ENCODE measurements around the gene NSUN5.
A peak's percentile ranks its signal among the peaks of the same experiment; 100 is the strongest.
"Not testable (repeated sequence)": the region's sequence is repeated elsewhere in the genome, so short reads cannot be mapped to it uniquely, and the experiment has no call there.

NSUN5 gene

GRCh38 chr7:73325424-73325823 is 16.8 kb upstream of the NSUN5 start:
- DNase-seq (ENCODE audit: low read depth): not testable (repeated sequence)

- peak; percentile 40 for DNase-seq (ENCODE audit: low read depth)
Observed at GRCh38 chr7:73324081-73324845, 15.6 kb upstream of the NSUN5 start.

- DNase-seq (ENCODE audit: low read depth): not testable (repeated sequence)
Observed at GRCh38 chr7:73323434-73324080, 14.9 kb upstream of the NSUN5 start.

- DNase-seq (ENCODE audit: low read depth): not testable (repeated sequence)
Observed at GRCh38 chr7:73320009-73320408, 11.4 kb upstream of the NSUN5 start.

GRCh38 chr7:73319541-73319940 is 10.9 kb upstream of the NSUN5 start:
- not testable (repeated sequence) for DNase-seq (ENCODE audit: low read depth)

GRCh38 chr7:73318656-73319204 is 10.1 kb upstream of the NSUN5 start:
- not testable (repeated sequence) for DNase-seq (ENCODE audit: low read depth)

- DNase-seq (ENCODE audit: low read depth): no peak
Observed at GRCh38 chr7:73316521-73316920, 7.9 kb upstream of the NSUN5 start.

GRCh38 chr7:73314271-73314670 is 5.6 kb upstream of the NSUN5 start:
- DNase-seq (ENCODE audit: low read depth): no peak

GRCh38 chr7:73313521-73313906 is 4.9 kb upstream of the NSUN5 start:
- no peak for DNase-seq (ENCODE audit: low read depth)

GRCh38 chr7:73312831-73313520 is 4.3 kb upstream of the NSUN5 start:
- DNase-seq (ENCODE audit: low read depth): no peak

GRCh38 chr7:73311421-73311820 is 2.8 kb upstream of the NSUN5 start:
- DNase-seq (ENCODE audit: low read depth): not testable (repeated sequence)

- DNase-seq (ENCODE audit: low read depth): no peak
Observed at GRCh38 chr7:73308074-73308664, 457 bp downstream of the NSUN5 start.

GRCh38 chr7:73307436-73307835 is 1.2 kb downstream of the NSUN5 start:
- no peak for DNase-seq (ENCODE audit: low read depth)

- not testable (repeated sequence) for DNase-seq (ENCODE audit: low read depth)
Observed at GRCh38 chr7:73304612-73305387, 3.8 kb downstream of the NSUN5 start.

- DNase-seq (ENCODE audit: low read depth): no peak
Observed at GRCh38 chr7:73304071-73304470, 4.6 kb downstream of the NSUN5 start.

GRCh38 chr7:73303546-73303945 is 5.1 kb downstream of the NSUN5 start:
- no peak for DNase-seq (ENCODE audit: low read depth)

- DNase-seq (ENCODE audit: low read depth): not testable (repeated sequence)
Observed at GRCh38 chr7:73302846-73303245, 5.8 kb downstream of the NSUN5 start.

- not testable (repeated sequence) for DNase-seq (ENCODE audit: low read depth)
Observed at GRCh38 chr7:73301108-73301507, 7.5 kb downstream of the NSUN5 start.

GRCh38 chr7:73299812-73300211 is 8.8 kb downstream of the NSUN5 start:
- DNase-seq (ENCODE audit: low read depth): not testable (repeated sequence)

GRCh38 chr7:73297706-73298105 is 10.9 kb downstream of the NSUN5 start:
- DNase-seq (ENCODE audit: low read depth): not testable (repeated sequence)

- DNase-seq (ENCODE audit: low read depth): not testable (repeated sequence)
Observed at GRCh38 chr7:73297235-73297634, 11.4 kb downstream of the NSUN5 start.
